Anterior cingulate cortex (tissue), 58 donors: ENCODE data around the gene SOHLH1.
"Not testable (repeated sequence)": the region's sequence is repeated elsewhere in the genome, so short reads cannot be mapped to it uniquely, and the experiment has no call there.

Experiments used
- DNase-seq, 58 donors: peaks; one replicate each; lab custom pipeline; 2025; lab: John Stamatoyannopoulos, UW

Gene SOHLH1

GRCh38 chr9:135683401-135684034 lies 15.8 kb downstream of the SOHLH1 start:
- no peak for DNase-seq

- DNase-seq, result no peak
These were observed 18.1 kb downstream of the SOHLH1 start for GRCh38 chr9:135681161-135681560.

- no peak for DNase-seq
These were observed 19.2 kb downstream of the SOHLH1 start for GRCh38 chr9:135680056-135680455.

- DNase-seq, result no peak
These were observed 20.9 kb downstream of the SOHLH1 start for GRCh38 chr9:135678236-135679017.

GRCh38 chr9:135677641-135678168 lies 21.6 kb downstream of the SOHLH1 start:
- DNase-seq, result no peak

- DNase-seq, result no peak
These were observed 22.4 kb downstream of the SOHLH1 start for GRCh38 chr9:135676891-135677290.

- no peak for DNase-seq
These were observed 24.3 kb downstream of the SOHLH1 start for GRCh38 chr9:135674977-135675376.

GRCh38 chr9:135673941-135674340 lies 25.3 kb downstream of the SOHLH1 start:
- no peak for DNase-seq

- DNase-seq, result not testable (repeated sequence)
These were observed 26.5 kb downstream of the SOHLH1 start for GRCh38 chr9:135672786-135673185.

GRCh38 chr9:135671591-135672041 lies 27.7 kb downstream of the SOHLH1 start:
- DNase-seq, result no peak

GRCh38 chr9:135670721-135671590 lies 28.3 kb downstream of the SOHLH1 start:
- no peak for DNase-seq

GRCh38 chr9:135669616-135670285 lies 29.5 kb downstream of the SOHLH1 start:
- no peak for DNase-seq

- not testable (repeated sequence) for DNase-seq
These were observed 30.3 kb downstream of the SOHLH1 start for GRCh38 chr9:135669018-135669417.

GRCh38 chr9:135667463-135668001 lies 31.7 kb downstream of the SOHLH1 start:
- DNase-seq, result peak in 13 of 58 donors; percentile 4 to 51 (median 22)

- DNase-seq, result no peak
These were observed 32.5 kb downstream of the SOHLH1 start for GRCh38 chr9:135666534-135667462.

GRCh38 chr9:135665795-135666189 lies 33.5 kb downstream of the SOHLH1 start:
- no peak for DNase-seq

GRCh38 chr9:135664801-135665794 lies 34.2 kb downstream of the SOHLH1 start:
- no peak for DNase-seq
